Osteoblast (primary cell): ENCODE results near the gene DCAF17. TPM values are rescaled to one million over a fixed set of nuclear protein-coding genes. Genes with fewer than 3 reads are reported as not detected.

ENCODE experiments used
- DNase-seq: peaks from one replicate; pipeline ENCODE4 v3.0.0; 2011; ENCODE audit warnings: low spot score, mixed read lengths; ENCODE audit not compliant: insufficient read length; ENCODE audit errors: missing footprints
- H2AFZ ChIP-seq: 2 replicates; pipeline ENCODE4 v1.6.0; 2011; ENCODE audit warnings: mild to moderate bottlenecking, low read length
- H3K27ac ChIP-seq: 2 replicates; pipeline ENCODE4 v1.5.1; 2011; ENCODE audit warnings: mild to moderate bottlenecking, low read depth, low read length, moderate library complexity
- H3K27me3 ChIP-seq: 2 replicates; pipeline ENCODE4 v1.6.0; 2012; ENCODE audit warnings: mild to moderate bottlenecking, control low read depth, inconsistent platforms, low read length, moderate library complexity; ENCODE audit not compliant: insufficient read depth
- H3K36me3 ChIP-seq: 2 replicates; pipeline ENCODE4 v1.5.1; 2011; ENCODE audit warnings: mild to moderate bottlenecking, low read length, control low read depth, moderate library complexity; ENCODE audit not compliant: insufficient read depth
- H3K4me1 ChIP-seq: 2 replicates; pipeline ENCODE4 v1.5.1; 2011; ENCODE audit warnings: mild to moderate bottlenecking, low read length, control low read depth, moderate library complexity; ENCODE audit not compliant: insufficient read depth
- H3K4me2 ChIP-seq: 2 replicates; pipeline ENCODE4 v1.6.0; 2011; ENCODE audit warnings: mild to moderate bottlenecking, low read length; ENCODE audit not compliant: insufficient read depth
- H3K4me3 ChIP-seq: fragments of 200-600 bp; sonication (generic); 3 replicates; pipeline ENCODE4 v1.5.1; 2012; ENCODE audit warnings: mild to moderate bottlenecking, low read length, inconsistent platforms; ENCODE audit not compliant: insufficient read depth
- H3K79me2 ChIP-seq: 2 replicates; pipeline ENCODE4 v1.6.0; 2012; ENCODE audit warnings: mild to moderate bottlenecking, low read length, control low read depth, inconsistent platforms; ENCODE audit not compliant: insufficient read depth
- H3K9me3 ChIP-seq: 2 replicates; pipeline ENCODE4 v1.5.1; 2011; ENCODE audit warnings: low read depth, low read length, control low read depth
- H4K20me1 ChIP-seq: 2 replicates; pipeline ENCODE4 v1.6.0; 2012; ENCODE audit warnings: mild to moderate bottlenecking, low read length, control low read depth; ENCODE audit not compliant: insufficient read depth
- CTCF ChIP-seq: IDR thresholded peaks from 2 replicates; pipeline ENCODE4 v1.5.1; 2011; ENCODE audit warnings: mild to moderate bottlenecking, low read depth, low read length, moderate library complexity; ENCODE audit errors: extremely low read depth
- total RNA-seq: library from RNA; depleted of rRNA; stranded (reverse); fragments of >200 nt; gene quantifications from 2 replicates; pipeline ENCODE4 v1.2.3, GENCODE V29; 2012

The DCAF17 gene
- total RNA-seq, 1 donor: 32.6 TPM

GRCh38 chr2:171522052-171522787 lies 88.2 kb downstream of the DCAF17 start, which contains the start of gene CYBRD1:
CYBRD1 (plus strand) TSS chr2:171522474; CDS start chr2:171522546, 72 bp downstream.
- peak; percentile 95 for DNase-seq
- peak within 1 kb of the TSS; percentile 95 for H3K4me2 ChIP-seq

GRCh38 chr2:171522788-171523087 lies 88.7 kb downstream of the DCAF17 start:
- Histone ChIP-seq H3K4me2 (peak overlapping the region; percentile 95), H3K4me3 (peak overlapping the region; percentile 93), H3K79me2 (peaks cover 41% of the 10 kb centered on the region), H4K20me1 (peaks cover 11% of the 10 kb centered on the region), H3K27me3 (no peaks in the 10 kb centered on the region), H2AFZ (peak overlapping the region; percentile 96), H3K27ac (peak overlapping the region; percentile 67), H3K36me3 (peaks cover 2% of the 10 kb centered on the region), H3K4me1 (peaks cover 11% of the 10 kb centered on the region), H3K9me3 (no peaks in the 10 kb centered on the region)
- DNase-seq: peak; percentile 83
- TF ChIP-seq CTCF: no peak

More at GRCh38 chr2:171522052-171522787, 88.2 kb downstream of the DCAF17 start, which contains the start of gene CYBRD1:
- Histone ChIP-seq H3K36me3 (no peaks in the 10 kb centered on the region), H4K20me1 (peaks cover 11% of the 10 kb centered on the region), H3K4me1 (peaks cover 11% of the 10 kb centered on the region), H3K4me3 (peak within 1 kb of the TSS; percentile 93), H3K9me3 (no peaks in the 10 kb centered on the region), H3K27ac (peak within 1 kb of the TSS; percentile 67), H2AFZ (peak within 1 kb of the TSS; percentile 96), H3K79me2 (peaks cover 36% of the 10 kb centered on the region), H3K27me3 (no peaks in the 10 kb centered on the region)
- peak; percentile 5 for TF ChIP-seq CTCF

GRCh38 chr2:171523088-171524017 lies 89.3 kb downstream of the DCAF17 start:
- Histone ChIP-seq H3K79me2 (peaks cover 47% of the 10 kb centered on the region), H3K4me3 (peak overlapping the region; percentile 93), H3K9me3 (no peaks in the 10 kb centered on the region), H4K20me1 (peaks cover 11% of the 10 kb centered on the region), H3K27me3 (no peaks in the 10 kb centered on the region), H3K36me3 (peaks cover 3% of the 10 kb centered on the region), H2AFZ (peak overlapping the region; percentile 88), H3K4me1 (peaks cover 11% of the 10 kb centered on the region), H3K4me2 (peak overlapping the region; percentile 95), H3K27ac (peak overlapping the region; percentile 67)
- no peak for TF ChIP-seq CTCF
- peak; percentile 89 for DNase-seq
